Astrocyte (in vitro differentiated cells and primary cell): ENCODE data around the gene ARMH3. TPM values are rescaled to one million over a fixed set of nuclear protein-coding genes. Genes with fewer than 3 reads are reported as not detected.
A peak's percentile ranks its signal among the peaks of the same experiment; 100 is the strongest.

ENCODE experiments used
- DNase-seq: peaks from one replicate; pipeline ENCODE4 v3.0.0-alpha.2; 2010; ENCODE audit warnings: low read depth
- FAIRE-seq: peaks from 2 replicates; lab custom pipeline; 2011; peaks lifted over from hg19 to GRCh38; lab: Jason Lieb, UNC
- H2AFZ ChIP-seq: 2 replicates; pipeline ENCODE4 v1.6.0; 2012; ENCODE audit warnings: low read depth, low read length, inconsistent platforms
- H3K27ac ChIP-seq: 2 replicates; pipeline ENCODE4 v1.5.1; 2011; ENCODE audit warnings: low read depth, low read length, inconsistent platforms
- H3K27me3 ChIP-seq: 2 replicates; pipeline ENCODE4 v1.6.0; 2011; ENCODE audit warnings: low read length, inconsistent platforms; ENCODE audit not compliant: insufficient read depth
- H3K36me3 ChIP-seq: 2 replicates; pipeline ENCODE4 v1.5.1; 2011; ENCODE audit warnings: low read length, inconsistent platforms; ENCODE audit not compliant: insufficient read depth
- H3K4me1 ChIP-seq: 2 replicates; pipeline ENCODE4 v1.5.1; 2011; ENCODE audit warnings: low read length, inconsistent platforms; ENCODE audit not compliant: insufficient read depth
- H3K4me2 ChIP-seq: 2 replicates; pipeline ENCODE4 v1.6.0; 2012; ENCODE audit warnings: low read length, inconsistent platforms
- H3K4me3 ChIP-seq: 2 replicates; pipeline ENCODE4 v1.5.1; 2011; ENCODE audit warnings: low read depth, mild to moderate bottlenecking, low read length, inconsistent platforms; ENCODE audit not compliant: insufficient read depth
- H3K79me2 ChIP-seq: 2 replicates; pipeline ENCODE4 v1.6.0; 2012; ENCODE audit warnings: mild to moderate bottlenecking, low read length, inconsistent platforms; ENCODE audit not compliant: insufficient read depth
- H3K9ac ChIP-seq: 2 replicates; pipeline ENCODE4 v1.6.0; 2012; ENCODE audit warnings: mild to moderate bottlenecking, low read length, inconsistent platforms
- H3K9me3 ChIP-seq: 2 replicates; pipeline ENCODE4 v1.5.1; 2012; ENCODE audit warnings: low read depth, mild to moderate bottlenecking, low read length, inconsistent platforms; ENCODE audit not compliant: insufficient read depth
- H4K20me1 ChIP-seq: 2 replicates; pipeline ENCODE4 v1.6.0; 2012; ENCODE audit warnings: low read length, inconsistent platforms; ENCODE audit not compliant: insufficient read depth
- H3K27ac Mint-ChIP-seq: one replicate; pipeline ENCODE4 v1.8.0; 2021; ENCODE audit warnings: mild to moderate bottlenecking, mixed read lengths; ENCODE audit not compliant: unreplicated experiment
- H3K27me3 Mint-ChIP-seq: one replicate; pipeline ENCODE4 v1.8.0; 2021; ENCODE audit warnings: low read depth, mixed read lengths; ENCODE audit not compliant: unreplicated experiment
- H3K36me3 Mint-ChIP-seq: one replicate; pipeline ENCODE4 v1.8.0; 2021; ENCODE audit warnings: low read depth, mixed read lengths; ENCODE audit not compliant: unreplicated experiment
- H3K4me1 Mint-ChIP-seq: one replicate; pipeline ENCODE4 v1.8.0; 2021; ENCODE audit warnings: low read depth, mixed read lengths; ENCODE audit not compliant: unreplicated experiment
- H3K4me3 Mint-ChIP-seq: one replicate; pipeline ENCODE4 v1.8.0; 2021; ENCODE audit warnings: mild to moderate bottlenecking, moderate library complexity, mixed read lengths; ENCODE audit not compliant: unreplicated experiment
- H3K9me3 Mint-ChIP-seq: one replicate; pipeline ENCODE4 v1.8.0; 2021; ENCODE audit warnings: mild to moderate bottlenecking, mixed read lengths; ENCODE audit not compliant: unreplicated experiment
- EZH2 ChIP-seq: IDR thresholded peaks from 2 replicates; pipeline ENCODE4 v1.6.1; 2012; ENCODE audit warnings: mild to moderate bottlenecking, low read length, inconsistent platforms; ENCODE audit not compliant: insufficient read depth
- total RNA-seq: library from RNA; stranded (reverse); gene quantifications from 2 replicates; pipeline ENCODE4 v1.2.1, GENCODE V29; 2021
- TF ChIP-seq, protein P1 (sequence below): IDR thresholded peaks from 2 replicates; pipeline ENCODE4 v1.5.1; 2011; ENCODE audit warnings: low read depth, mild to moderate bottlenecking, inconsistent platforms, low read length, moderate library complexity; ENCODE audit not compliant: insufficient read depth

Gene ARMH3
- total RNA-seq, 1 donor from 2014 or later = 22.6 TPM

DNA sequence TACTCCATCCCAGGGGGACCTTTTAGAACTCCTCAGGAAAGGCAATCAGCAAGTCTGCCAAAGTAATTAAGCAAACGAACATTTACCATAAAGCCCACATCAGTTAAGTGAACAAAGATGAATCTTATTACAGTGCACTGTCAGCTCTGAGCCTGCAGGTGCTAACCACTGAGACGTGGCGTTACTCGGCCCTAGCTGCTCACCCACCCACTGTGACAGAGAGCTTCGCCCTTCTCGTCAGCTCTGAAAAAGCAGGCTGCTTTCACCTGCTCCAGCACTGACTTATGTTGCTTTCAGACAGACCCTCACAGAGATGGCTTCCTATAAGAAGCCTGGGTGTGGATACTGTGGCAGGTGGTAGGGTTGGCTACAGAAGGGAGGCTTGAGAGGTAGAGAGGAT, 154.6 kb downstream of the ARMH3 start:
- no peak overlapping the region for H3K27ac ChIP-seq
- no peak overlapping the region for H2AFZ ChIP-seq
- no peak for FAIRE-seq
- no peak overlapping the region for H3K27ac Mint-ChIP-seq
- DNase-seq = no peak
- H3K9me3 Mint-ChIP-seq = no peaks in the 10 kb centered on the region
- no peaks in the 10 kb centered on the region for H3K27me3 ChIP-seq
- H3K4me3 ChIP-seq = no peak overlapping the region
- H3K27me3 Mint-ChIP-seq = no peaks in the 10 kb centered on the region
- H3K36me3 Mint-ChIP-seq = peaks cover 4% of the 10 kb centered on the region
- no peaks in the 10 kb centered on the region for H3K79me2 ChIP-seq
- no peaks in the 10 kb centered on the region for H3K36me3 ChIP-seq
- peaks cover 24% of the 10 kb centered on the region for H4K20me1 ChIP-seq
- no peak overlapping the region for H3K4me3 Mint-ChIP-seq
- no peaks in the 10 kb centered on the region for H3K9me3 ChIP-seq
- H3K9ac ChIP-seq = no peak overlapping the region
- TF ChIP-seq, protein P1, sequence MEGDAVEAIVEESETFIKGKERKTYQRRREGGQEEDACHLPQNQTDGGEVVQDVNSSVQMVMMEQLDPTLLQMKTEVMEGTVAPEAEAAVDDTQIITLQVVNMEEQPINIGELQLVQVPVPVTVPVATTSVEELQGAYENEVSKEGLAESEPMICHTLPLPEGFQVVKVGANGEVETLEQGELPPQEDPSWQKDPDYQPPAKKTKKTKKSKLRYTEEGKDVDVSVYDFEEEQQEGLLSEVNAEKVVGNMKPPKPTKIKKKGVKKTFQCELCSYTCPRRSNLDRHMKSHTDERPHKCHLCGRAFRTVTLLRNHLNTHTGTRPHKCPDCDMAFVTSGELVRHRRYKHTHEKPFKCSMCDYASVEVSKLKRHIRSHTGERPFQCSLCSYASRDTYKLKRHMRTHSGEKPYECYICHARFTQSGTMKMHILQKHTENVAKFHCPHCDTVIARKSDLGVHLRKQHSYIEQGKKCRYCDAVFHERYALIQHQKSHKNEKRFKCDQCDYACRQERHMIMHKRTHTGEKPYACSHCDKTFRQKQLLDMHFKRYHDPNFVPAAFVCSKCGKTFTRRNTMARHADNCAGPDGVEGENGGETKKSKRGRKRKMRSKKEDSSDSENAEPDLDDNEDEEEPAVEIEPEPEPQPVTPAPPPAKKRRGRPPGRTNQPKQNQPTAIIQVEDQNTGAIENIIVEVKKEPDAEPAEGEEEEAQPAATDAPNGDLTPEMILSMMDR = no peak
- TF ChIP-seq EZH2 = no peak
- no peak overlapping the region for H3K4me2 ChIP-seq
- peaks cover 15% of the 10 kb centered on the region for H3K4me1 Mint-ChIP-seq
- no peaks in the 10 kb centered on the region for H3K4me1 ChIP-seq

DNA sequence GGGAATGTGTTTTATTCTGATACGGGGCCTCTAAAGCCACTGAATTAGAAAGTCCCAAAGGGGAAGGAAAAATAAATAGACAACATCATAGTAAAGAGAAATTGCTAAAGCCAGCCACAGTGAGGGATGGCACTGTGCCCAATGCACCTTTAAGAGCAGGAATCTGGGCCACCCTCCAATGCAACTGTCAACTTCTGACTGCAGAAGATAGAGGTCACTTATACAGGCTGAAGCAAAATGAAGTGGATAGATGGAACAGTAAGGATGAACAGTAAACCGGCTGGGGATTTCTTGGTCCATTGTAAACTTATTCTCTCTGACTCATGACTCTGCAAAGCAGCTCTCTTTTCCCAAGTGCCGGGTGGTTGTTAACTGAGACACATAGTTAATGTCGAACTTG, 158.3 kb downstream of the ARMH3 start:
- Mint-ChIP-seq H3K4me1 (peaks cover 30% of the 10 kb centered on the region), H3K27me3 (no peaks in the 10 kb centered on the region), H3K36me3 (peaks cover 4% of the 10 kb centered on the region), H3K4me3 (no peak overlapping the region), H3K9me3 (no peaks in the 10 kb centered on the region), H3K27ac (no peak overlapping the region)
- FAIRE-seq (no peak), DNase-seq (peak; percentile 58)
- no peak overlapping the region for H3K9ac ChIP-seq
- H3K36me3 ChIP-seq = no peaks in the 10 kb centered on the region
- TF ChIP-seq, protein P1 = no peak
- TF ChIP-seq EZH2 = no peak
- no peaks in the 10 kb centered on the region for H3K4me1 ChIP-seq
- H3K9me3 ChIP-seq = no peaks in the 10 kb centered on the region
- H3K27me3 ChIP-seq = no peaks in the 10 kb centered on the region
- no peaks in the 10 kb centered on the region for H3K79me2 ChIP-seq
- H3K4me3 ChIP-seq = no peak overlapping the region
- H3K4me2 ChIP-seq = no peak overlapping the region
- peaks cover 24% of the 10 kb centered on the region for H4K20me1 ChIP-seq
- no peak overlapping the region for H2AFZ ChIP-seq
- no peak overlapping the region for H3K27ac ChIP-seq

DNA sequence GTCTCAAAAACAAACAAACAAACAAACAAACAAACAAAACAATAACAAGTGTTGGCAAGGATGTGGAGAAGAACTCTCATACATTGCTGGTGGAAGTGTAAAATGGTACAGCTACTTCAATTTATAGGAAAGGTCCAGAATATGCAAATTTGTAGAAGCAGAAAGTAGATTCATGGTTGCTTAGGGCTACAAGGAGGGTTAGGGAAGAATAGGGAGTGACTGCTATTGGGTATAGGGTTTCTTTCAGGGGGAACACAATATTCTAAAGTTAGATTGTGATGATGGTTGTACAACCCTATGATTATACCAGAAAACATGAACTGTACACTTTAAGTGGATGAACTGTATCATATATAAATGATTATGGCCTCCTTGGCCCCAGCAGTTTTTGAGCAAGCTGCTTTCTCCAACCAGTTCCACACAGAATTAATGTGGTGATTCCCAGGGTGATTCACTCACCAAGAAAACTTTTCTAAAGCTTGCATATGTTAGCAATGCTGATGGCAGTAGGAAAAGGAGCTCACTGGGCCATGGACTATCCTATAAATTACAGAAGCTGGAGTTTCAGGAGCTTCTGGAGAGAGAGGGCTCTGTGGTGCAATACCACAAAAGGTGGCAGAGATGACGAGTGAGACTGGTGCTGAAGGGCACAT, 159.6 kb downstream of the ARMH3 start:
- H3K4me3 Mint-ChIP-seq = no peak overlapping the region
- H3K79me2 ChIP-seq = no peaks in the 10 kb centered on the region
- H3K4me1 ChIP-seq = no peaks in the 10 kb centered on the region
- H3K27me3 Mint-ChIP-seq = no peaks in the 10 kb centered on the region
- no peak overlapping the region for H3K4me3 ChIP-seq
- H3K27ac ChIP-seq = no peak overlapping the region
- H3K4me1 Mint-ChIP-seq = peaks cover 30% of the 10 kb centered on the region
- H2AFZ ChIP-seq = no peak overlapping the region
- H3K9ac ChIP-seq = no peak overlapping the region
- H3K27ac Mint-ChIP-seq = no peak overlapping the region
- no peak for FAIRE-seq
- no peak overlapping the region for H3K4me2 ChIP-seq
- no peaks in the 10 kb centered on the region for H3K27me3 ChIP-seq
- peaks cover 21% of the 10 kb centered on the region for H4K20me1 ChIP-seq
- H3K9me3 ChIP-seq = no peaks in the 10 kb centered on the region
- DNase-seq = peak; percentile 25
- no peaks in the 10 kb centered on the region for H3K36me3 ChIP-seq
- no peaks in the 10 kb centered on the region for H3K9me3 Mint-ChIP-seq
- H3K36me3 Mint-ChIP-seq = no peaks in the 10 kb centered on the region
- no peak for TF ChIP-seq EZH2
- TF ChIP-seq, protein P1 = no peak
